Limb (tissue), 2 donors: ENCODE measurements around the gene ACKR2.
"Not testable (repeated sequence)": the region's sequence is repeated elsewhere in the genome, so short reads cannot be mapped to it uniquely, and the experiment has no call there.

Experiments
- DNase-seq, 2 donors: peaks; one replicate each; pipeline ENCODE4 v3.0.0-alpha.2; 2016; ENCODE audit errors: extremely low spot score in 2 of 2

Gene ACKR2

DNA sequence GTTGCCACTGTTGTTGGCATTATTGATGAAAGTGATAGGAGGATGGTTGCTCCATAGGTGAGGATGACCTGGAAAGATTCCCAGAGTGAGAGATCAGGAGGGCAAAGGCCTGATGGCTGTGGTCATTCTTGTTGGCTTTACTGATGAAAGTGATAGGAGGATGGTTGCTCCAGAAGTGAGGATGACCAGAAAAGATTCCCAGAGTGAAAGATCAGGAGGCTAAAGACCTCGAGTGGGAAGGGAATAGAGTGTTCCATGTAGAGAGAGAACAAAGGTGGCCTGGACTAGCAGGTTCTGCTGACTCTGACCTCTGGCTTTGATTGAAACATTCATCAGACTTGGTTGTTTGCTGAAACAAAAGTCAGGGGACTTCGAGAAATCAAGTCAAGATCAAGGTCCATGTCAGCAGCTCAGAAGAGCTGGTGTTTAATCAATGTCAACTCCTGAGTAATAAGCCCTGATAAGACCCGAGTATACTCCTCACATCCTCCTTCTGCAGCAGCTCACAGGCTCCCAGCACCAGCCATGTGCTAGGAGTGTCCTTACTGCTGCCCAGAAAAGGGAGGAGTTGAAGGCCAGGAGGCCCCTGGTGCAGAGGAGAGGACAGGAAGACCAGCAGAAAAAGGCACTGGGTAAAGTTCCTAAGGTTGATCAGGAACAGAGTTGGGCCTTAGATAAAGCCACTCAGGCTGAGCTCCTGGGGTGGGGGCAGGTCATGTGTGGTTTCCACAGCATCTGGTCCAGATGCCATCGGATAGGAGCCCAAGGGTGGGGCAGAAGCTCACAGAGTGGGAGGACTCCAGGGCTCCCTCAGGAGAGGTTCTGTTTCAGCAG, 46.5 kb downstream of the ACKR2 start:
- peak in 1 of 2 donors; percentile 2 for DNase-seq

DNA sequence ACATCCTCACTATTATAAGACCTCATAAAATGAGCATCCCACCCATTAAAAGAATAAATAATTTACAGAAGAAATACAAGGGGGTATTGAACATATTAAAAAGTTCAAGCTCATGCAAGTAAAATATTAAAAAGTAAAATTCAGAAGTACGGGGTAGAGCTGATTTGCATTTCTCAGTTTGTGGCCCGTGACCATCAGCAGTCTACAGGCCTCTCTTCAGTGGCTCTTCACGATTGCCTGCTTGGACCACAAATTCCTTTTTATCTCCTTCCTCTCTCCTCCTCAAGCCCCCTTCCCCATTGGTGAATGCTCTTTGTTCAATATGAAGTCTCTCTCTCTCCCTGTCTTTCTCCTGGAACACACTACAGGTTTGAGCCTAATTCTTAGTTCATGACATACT, 47.3 kb downstream of the ACKR2 start:
- no peak for DNase-seq

DNA sequence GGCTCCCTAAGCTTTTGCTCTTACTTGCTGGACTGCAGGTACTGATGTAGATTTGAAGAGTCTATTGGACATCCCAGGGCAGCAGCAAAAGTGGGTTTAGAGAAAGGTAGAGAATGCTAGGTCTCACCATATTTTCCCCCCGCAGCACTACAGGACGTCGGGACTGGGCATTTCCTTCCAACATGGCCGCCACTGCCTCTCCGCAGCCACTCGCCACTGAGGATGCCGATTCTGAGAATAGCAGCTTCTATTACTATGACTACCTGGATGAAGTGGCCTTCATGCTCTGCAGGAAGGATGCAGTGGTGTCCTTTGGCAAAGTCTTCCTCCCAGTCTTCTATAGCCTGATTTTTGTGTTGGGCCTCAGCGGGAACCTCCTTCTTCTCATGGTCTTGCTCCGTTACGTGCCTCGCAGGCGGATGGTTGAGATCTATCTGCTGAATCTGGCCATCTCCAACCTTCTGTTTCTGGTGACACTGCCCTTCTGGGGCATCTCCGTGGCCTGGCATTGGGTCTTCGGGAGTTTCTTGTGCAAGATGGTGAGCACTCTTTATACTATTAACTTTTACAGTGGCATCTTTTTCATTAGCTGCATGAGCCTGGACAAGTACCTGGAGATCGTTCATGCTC, 55.2 kb downstream of the ACKR2 start:
- peak in 1 of 2 donors; percentile 1 for DNase-seq

DNA sequence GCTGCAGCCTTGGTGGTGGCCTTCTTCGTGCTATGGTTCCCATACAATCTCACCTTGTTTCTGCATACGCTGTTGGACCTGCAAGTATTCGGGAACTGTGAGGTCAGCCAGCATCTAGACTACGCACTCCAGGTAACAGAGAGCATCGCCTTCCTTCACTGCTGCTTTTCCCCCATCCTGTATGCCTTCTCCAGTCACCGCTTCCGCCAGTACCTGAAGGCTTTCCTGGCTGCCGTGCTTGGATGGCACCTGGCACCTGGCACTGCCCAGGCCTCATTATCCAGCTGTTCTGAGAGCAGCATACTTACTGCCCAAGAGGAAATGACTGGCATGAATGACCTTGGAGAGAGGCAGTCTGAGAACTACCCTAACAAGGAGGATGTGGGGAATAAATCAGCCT, 56.0 kb downstream of the ACKR2 start:
- DNase-seq: no peak

DNA sequence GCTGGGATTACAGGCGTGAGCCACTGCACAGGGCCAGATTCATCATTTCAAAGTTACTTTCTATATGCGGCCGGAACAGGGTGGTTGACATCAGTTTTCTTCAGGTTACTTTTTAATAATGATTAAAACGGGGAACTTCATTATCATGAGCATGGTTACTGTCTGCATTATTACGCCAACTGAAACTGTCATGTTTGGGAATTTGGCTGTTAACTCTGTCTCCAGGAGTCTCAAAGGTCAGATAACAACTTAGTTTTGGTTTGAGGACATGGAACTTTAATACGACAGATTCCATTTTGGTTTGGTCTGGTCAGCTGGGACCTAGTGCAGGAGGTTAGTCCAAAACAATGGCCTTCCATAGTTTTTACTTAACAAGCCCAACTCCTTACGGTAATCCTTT, 57.9 kb downstream of the ACKR2 start:
- no peak for DNase-seq

DNA sequence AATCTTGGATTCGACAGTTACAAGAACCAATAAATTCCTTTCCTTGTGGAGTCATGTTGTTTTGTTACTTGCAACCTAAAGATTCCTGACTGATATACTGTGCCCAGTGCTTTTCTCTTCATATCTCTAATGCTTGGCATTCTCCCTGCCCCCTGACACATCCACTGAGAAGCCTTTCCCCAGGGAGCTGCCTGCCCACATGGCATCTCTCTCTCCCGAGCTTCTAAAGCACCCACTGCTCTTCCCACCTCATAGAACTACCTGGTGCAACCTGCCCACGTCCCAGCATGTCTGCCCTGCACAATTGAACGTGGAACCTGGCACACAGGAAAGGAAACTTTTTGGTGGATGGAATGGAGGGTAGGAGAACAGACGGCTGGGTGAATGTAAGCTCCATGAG, 59.6 kb downstream of the ACKR2 start:
- DNase-seq: no peak

DNA sequence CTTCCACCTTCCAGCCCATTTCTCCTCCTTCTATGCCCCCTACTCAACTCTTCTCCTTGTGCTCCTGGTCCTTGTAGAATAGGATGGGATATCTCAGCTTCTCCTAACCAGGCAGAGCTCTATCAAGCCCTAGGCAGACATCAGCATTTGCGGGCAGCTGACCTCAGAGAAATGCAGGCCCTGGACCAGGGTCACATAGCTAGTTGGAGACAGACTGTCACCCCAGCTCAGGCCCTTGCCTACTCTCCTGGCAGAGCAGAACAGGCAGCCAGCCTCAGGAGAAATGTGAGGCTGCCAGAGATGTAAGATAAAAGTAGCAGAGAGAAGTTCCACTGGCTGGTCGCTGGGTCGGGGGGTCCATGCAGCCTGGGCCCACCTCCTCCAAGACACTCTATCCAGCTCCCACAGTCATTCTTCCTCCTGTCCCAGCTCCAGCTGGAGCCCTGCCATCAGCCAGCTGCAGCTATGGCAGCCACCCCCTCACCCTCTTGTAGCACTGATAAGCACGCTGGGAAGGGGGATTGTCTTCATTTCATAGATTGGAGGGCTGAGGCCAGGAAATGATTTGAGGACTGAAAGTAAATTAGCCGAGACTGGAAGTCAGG, 62.4 kb downstream of the ACKR2 start:
- DNase-seq: peak in 1 of 2 donors; percentile 53

DNA sequence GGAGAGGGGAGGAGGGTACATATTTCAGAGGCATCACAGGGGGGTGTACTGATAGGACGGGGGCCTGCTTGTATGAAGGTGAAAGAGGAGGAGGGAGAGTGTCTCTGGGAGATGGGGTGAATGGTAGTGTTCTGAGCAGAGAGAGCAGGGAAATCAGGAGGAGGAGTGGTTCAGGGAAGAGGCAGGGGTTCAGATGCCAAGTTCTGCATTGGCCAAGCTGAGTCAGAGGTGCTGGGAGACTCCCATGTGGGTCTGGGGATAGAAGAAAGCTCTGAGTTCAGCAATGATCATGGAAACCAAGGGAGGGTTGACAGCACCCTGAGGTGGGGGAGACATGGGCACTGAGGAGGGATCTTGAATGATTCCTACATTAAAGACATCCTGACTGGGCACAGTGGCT, 63.5 kb downstream of the ACKR2 start:
- DNase-seq: peak in 1 of 2 donors; percentile 7

DNA sequence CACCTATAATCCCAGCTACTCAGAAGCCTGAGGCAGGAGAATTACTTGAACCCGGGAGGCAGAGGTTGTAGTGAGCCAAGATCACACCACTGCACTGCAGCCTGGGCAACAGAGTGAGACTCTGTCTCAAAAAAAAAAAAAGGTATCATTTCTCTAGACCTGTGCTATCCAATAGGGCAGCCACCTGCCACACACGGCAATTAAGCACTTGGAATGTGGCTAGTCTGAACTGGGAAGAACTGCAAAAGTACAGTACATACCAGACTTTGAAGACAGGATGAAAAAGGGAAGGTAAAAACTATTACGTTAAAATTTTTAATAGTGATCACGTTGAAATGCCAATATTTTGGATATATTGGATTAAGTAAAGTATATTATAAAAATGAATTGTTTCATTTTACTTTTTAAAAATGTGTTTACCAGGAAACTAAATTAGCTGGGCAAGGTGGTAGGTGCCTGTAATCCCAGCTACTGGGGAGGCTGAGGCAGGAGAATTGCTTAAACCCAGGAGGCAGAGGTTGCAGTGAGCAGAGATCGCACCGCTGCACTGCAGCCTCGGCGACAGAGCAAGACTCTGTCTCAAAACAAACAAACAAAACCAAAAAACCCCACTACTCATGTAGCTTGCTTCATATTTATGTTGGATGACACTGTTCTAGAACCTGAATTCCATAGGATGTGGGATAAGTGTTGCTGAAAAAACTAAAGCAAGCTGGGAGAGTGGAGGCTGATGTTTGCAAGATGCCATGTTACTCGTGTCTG, 64.2 kb downstream of the ACKR2 start:
- DNase-seq: no peak

DNA sequence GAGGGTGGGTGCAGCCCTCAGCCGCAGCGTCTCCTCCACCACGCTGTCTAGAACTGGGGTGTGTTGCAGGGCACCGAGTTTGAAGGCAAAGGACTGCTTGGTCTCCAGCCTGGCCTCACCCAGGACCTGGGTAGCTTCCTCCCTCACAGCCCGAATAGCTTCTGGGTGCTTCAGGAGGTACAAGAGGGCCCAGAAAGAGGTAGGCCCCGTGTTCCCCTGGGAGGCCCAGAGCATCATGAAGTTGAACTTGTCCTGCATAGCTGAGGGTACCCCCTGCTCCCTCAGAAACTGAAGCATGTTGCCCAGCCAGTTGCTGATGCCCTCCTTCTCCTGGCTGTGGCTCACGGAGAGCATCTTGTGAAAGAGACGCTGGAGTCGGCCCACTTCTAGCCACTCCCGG, 65.5 kb downstream of the ACKR2 start:
- peak in 1 of 2 donors; percentile 6 for DNase-seq

DNA sequence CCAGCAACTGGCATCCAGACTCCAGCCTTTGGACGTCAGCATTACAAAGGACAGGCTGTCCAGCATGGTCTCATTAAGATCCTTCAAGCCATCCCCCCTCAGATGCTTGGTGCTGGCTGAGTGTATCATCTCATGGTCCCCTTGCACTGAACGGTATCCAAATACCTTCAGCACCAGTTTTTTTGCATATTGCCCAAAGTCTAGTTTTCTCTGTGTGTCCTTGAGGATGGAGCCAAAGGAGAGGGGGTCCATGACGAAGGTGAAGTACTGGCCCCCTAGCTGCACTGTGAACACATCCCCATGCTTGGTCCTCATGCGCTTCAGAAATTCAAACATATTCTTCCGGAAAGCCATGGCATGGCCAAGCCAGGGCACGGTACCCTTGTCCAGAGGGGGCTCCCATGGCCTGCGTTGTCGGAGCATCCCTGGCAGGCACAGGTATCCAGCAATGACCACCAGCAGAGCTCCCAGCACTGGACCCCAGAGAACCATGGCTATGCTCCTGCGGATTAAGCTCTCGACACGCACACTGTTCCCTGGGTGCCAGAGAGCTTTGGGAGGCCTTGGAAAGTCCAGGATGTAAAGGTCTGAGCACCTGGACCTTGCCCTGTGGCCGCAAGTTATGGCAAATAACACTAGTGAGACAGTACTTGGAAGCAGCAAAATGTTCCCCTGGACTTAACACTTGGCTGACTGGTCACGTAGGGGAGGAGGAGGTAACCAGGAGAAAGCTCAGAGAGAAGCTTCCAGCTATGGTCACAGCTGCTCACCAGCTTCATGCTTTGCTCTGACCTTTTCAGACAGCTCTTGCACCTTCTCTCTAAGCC, 66.3 kb downstream of the ACKR2 start, which contains the start of gene CYP8B1:
Gene CYP8B1, minus strand, starts transcription at position 555 of the 827 bp plus-strand sequence. Its CDS starts 63 bp downstream, at position 492.
- DNase-seq: peak in 1 of 2 donors; percentile 11

DNA sequence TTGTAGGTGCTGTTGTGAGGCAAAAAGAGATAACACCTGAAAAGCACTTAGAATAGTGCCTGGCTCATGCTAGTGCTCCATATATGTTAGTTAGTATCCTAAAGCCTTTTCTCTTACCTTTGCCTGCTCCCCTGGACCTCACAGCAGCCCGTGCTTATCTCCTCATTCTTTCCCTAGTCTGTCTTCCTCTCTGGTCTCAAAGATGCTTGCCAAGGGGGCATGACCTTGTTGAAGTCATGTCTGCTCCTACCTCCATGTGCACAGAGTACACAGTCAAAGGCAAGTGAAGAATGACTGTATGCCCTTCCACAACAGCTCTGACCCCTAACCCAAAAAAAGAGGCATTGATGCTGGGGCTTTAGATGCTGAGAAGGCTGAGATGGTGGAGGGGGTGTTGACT, 67.2 kb downstream of the ACKR2 start:
- no peak for DNase-seq

DNA sequence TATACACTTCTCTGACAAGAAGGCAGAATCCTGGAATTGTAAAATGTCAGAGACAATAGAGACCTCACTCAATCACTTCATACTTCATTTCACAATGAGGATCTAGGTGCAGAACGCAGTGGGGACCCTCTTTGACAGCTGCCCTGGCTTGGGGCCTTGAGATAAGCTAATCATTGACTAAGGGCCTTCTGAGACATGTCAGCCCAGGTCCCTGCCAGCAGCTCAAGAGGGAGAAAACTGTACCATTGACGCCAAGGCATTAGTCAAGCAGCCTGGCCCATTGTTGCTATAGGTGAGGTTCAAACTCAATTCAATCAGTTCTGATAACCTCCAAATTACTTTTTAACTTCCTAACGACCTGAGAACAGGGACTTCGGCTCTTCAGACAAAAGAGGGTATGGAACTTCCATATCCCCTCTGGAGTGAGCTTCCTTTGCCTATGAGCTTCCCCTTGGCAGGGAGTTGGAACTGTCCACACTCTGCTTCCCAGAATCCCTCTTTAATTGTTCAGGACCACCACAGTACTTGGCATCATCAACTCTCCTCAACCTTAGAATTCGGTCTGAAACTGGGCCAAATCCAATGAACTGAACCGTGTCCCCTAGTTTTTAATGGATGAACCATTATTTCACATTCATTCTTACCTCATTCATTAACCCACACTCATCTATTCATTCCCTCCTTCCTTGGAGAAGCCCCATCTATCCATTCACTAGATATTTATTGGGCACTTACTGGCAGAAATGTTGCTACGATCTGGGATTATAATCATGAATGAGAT, 67.9 kb downstream of the ACKR2 start:
- peak in 1 of 2 donors; percentile 7 for DNase-seq

DNA sequence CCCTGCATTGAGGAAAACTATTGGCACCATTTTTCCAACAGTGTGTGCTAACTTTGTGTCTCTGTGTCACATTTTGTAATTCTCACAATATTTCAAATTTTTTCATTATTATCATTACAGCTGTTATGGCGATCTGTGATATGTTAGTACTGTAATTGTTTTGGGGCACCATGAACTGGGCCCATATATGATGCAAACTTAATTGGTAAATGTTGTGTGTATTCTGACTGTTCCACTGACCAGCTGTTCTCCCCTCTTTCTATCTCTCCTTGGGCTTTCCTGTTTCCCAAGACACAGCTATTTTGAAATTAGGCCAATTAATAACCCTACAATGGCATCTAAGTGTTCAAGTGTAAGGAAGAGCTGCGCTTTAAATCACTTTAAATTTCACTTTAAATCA, 68.6 kb downstream of the ACKR2 start:
- no peak for DNase-seq

DNA sequence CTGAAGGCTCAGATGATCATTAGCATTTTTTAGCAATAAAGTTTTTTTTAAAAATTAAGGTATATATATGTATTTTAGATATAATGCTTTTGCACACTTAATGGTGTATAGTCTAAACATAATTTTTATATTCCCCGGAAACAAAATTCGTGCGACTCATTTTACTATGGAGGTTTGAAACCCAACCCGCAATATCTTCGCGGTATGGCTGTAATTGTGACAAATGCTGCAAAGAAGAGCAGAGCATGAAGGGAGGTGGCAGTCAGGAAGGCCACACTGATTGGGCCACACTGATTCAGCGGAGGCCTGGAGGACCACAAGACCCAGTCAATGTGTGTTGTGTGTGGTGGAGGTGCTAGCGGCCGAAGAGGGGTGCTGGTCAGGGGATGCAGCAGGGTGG, 70.9 kb downstream of the ACKR2 start:
- DNase-seq: no peak

DNA sequence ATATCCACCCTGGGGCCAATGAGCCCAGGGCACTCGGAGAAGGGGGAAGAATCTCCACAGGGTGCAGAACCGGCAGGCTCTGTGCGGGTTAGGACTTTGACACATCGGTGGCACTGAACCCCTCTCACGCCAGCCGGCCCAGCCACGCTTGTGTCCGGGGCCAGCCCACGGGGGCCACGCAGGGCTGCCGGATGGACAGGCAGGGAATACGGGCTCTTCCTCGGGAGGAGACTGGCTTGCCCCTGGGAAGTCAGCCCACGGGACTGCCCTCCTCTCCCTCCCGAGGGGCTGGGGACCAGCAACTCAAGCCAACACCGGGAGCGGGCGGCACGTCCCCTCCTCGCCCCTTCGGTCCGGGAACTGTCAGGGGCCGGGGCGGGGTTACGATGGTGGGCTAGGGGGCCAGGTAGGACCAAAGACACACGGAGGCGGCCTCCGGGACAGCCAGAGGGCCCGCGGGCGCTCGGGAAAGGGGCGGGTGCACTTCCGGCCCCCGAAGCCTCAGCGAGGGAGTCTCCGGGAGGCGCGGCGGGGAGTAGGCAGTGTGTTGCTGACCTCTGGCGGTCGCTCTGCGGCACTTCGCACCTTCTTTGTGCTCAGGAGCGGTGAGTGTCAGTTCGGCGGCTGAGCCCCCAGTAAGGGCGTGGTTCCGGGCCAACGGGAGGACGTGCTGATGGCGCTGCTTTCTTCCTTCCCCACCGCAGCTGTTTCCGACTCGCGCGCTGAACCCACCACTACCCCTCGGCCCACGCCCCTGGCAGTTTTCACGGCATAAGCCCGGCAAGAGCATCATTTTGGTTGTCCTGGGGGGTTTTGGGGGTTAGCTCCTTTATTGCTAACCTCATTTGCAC, 71.6 kb downstream of the ACKR2 start:
- DNase-seq: peak; percentile 88 to 89

DNA sequence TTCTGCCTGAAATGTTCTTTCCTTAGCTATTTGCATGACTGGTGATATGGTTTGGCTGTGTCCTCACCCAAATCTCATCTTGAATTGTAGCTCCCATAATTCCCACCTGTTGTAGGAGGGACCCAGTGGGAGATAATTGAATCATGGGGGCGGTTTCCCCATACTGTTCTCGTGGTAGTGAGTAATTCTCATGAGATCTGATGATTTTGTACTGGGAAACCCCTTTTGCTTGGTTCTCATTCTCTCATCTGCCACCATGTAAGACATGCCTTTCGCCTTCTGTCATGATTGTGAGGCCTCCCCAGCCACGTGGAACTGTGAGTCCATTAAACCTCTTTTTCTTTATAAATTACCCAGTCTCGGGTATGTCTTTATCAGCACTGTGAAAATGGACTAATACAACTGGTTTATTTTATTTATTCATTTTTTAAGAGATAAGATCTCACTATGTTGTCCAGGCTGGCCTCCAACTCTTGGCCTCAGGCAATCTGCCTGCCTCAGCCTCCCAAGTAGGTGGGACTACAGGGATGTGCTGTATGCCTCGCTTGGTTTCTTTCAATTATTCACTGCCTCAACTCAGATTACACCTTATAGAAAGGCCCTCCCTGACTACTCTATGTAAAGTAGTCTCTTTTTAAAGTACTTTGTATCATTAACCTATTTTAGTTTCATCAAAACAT, 74.1 kb downstream of the ACKR2 start:
- DNase-seq: not testable (repeated sequence)

DNA sequence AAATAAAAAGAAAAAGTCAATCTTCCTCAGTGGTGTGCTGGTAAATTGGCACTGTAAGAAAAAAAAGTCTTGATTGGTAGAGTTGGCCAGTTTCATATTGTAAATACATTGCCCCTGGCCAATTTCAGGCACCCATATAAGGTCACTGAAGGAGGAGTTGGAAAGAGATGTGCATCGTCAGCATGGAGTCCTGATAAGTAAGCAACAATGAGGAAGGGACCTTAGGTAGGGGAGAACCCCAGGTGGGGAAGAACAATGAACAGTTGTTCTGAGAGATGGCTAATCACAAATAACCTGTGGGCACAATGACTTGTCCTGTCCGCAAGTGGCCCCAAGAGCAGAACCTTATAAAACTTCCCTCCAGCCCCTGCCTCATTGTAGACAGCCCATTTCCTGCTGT, 75.1 kb downstream of the ACKR2 start:
- no peak for DNase-seq
